B cell (primary cell): ENCODE data around the gene ZNF385A. TPM values are rescaled to one million over a fixed set of nuclear protein-coding genes. Genes with fewer than 3 reads are reported as not detected.
A peak's percentile ranks its signal among the peaks of the same experiment; 100 is the strongest.

Experiments used
- ATAC-seq: fragments of 200-7000 bp; cut with Tn5 transposase; one replicate; pipeline ENCODE4 v1.10.0; 2021; ENCODE audit warnings: low read depth, mild to moderate bottlenecking, moderate number of reproducible peaks, moderate library complexity
- CTCF ChIA-PET: fragments of 350-600 bp; sonication (Branson Sonifier 250); formaldehyde crosslinking; loops from one replicate; lab custom pipeline; 2021; ENCODE audit warnings: antibody characterized with exemption, inconsistent platforms; lab: Charles Lee
- POLR2A ChIA-PET: fragments of 350-600 bp; sonication (Branson Sonifier 250); formaldehyde crosslinking; loops from one replicate; lab custom pipeline; 2021; ENCODE audit warnings: antibody characterized with exemption; lab: Charles Lee
- DNase-seq: peaks from one replicate; pipeline ENCODE4 v3.0.0; 2013
- H2AFZ ChIP-seq: 2 replicates; pipeline ENCODE4 v1.6.1; 2012; ENCODE audit warnings: mild to moderate bottlenecking, low read depth, low read length; ENCODE audit not compliant: insufficient read depth, poor library complexity, severe bottlenecking
- H3K27ac ChIP-seq, 2 donors: 1 replicate in 1 of 2; 2 replicates in 1 of 2; pipeline ENCODE4 v1.5.1; 2012 to 2013; ENCODE audit warnings: low read length in 2 of 2, mild to moderate bottlenecking in 2 of 2, moderate library complexity in 1 of 2
- H3K27me3 ChIP-seq, 4 experiments: fragments of 200-600 bp in 1 of 4; sonication (generic) in 1 of 4; replicated peaks in 1 of 4; 1 replicate in 2 of 4; 2 replicates in 2 of 4; pipeline versions ENCODE4 v1.6.1 to v1.7.0; 2013 to 2016; ENCODE audit warnings: low read length in 3 of 4, mild to moderate bottlenecking in 2 of 4, mixed read lengths in 1 of 4, moderate library complexity in 1 of 4; ENCODE audit not compliant: insufficient read depth in 4 of 4, control insufficient read depth in 3 of 4; ENCODE audit errors: control extremely low read depth in 1 of 4
- H3K36me3 ChIP-seq, 2 experiments: replicated peaks in 1 of 2; 1 replicate in 1 of 2; 2 replicates in 1 of 2; pipeline versions ENCODE4 v1.6.1 to v1.7.1; 2013; ENCODE audit warnings: low read length in 1 of 2; ENCODE audit not compliant: insufficient read depth in 2 of 2, control insufficient read depth in 1 of 2; ENCODE audit errors: control extremely low read depth in 1 of 2, extremely low read depth in 1 of 2
- H3K4me1 ChIP-seq, 2 donors: fragments of 200-600 bp in 1 of 2; sonication (generic) in 1 of 2; 1 replicate in 1 of 2; 2 replicates in 1 of 2; pipeline versions ENCODE4 v1.5.1 to v1.6.1; 2013 to 2017; ENCODE audit warnings: low read length in 2 of 2; ENCODE audit not compliant: control insufficient read depth in 2 of 2, insufficient read depth in 2 of 2
- H3K4me2 ChIP-seq: replicated peaks from 2 replicates; pipeline ENCODE3; 2012; ENCODE audit warnings: mild to moderate bottlenecking, low read depth, low read length; ENCODE audit not compliant: poor library complexity, severe bottlenecking
- H3K4me3 ChIP-seq, 5 experiments: fragments of 200-600 bp in 1 of 5; sonication (generic) in 1 of 5; 1 replicate in 3 of 5; 2 replicates in 2 of 5; pipeline versions ENCODE4 v1.5.1 to v1.7.0; 2011 to 2016; ENCODE audit warnings: low read length in 4 of 5, mild to moderate bottlenecking in 4 of 5, low read depth in 2 of 5, control low read depth in 1 of 5, moderate library complexity in 1 of 5; ENCODE audit not compliant: insufficient read depth in 1 of 5; ENCODE audit errors: control extremely low read depth in 1 of 5, extremely low read depth in 1 of 5
- H3K79me2 ChIP-seq: fragments of 200-600 bp; sonication (generic); one replicate; pipeline ENCODE4 v1.6.0; 2016; ENCODE audit warnings: low read length; ENCODE audit not compliant: control insufficient read depth, insufficient read depth
- H3K9ac ChIP-seq: fragments of 200-600 bp; sonication (generic); 2 replicates; pipeline ENCODE4 v1.6.1; 2017; ENCODE audit warnings: mild to moderate bottlenecking, low read length, moderate library complexity
- H3K9me3 ChIP-seq, 3 donors: one replicate each; pipeline versions ENCODE4 v1.6.1 to v1.7.1; 2013; ENCODE audit warnings: low read length in 2 of 3; ENCODE audit not compliant: control insufficient read depth in 2 of 3, insufficient read depth in 1 of 3; ENCODE audit errors: control extremely low read depth in 1 of 3
- H4K20me1 ChIP-seq: 2 replicates; pipeline ENCODE4 v1.6.0; 2012; ENCODE audit warnings: mild to moderate bottlenecking, low read length; ENCODE audit not compliant: insufficient read depth, control insufficient read depth, poor library complexity, severe bottlenecking
- H3K27ac Mint-ChIP-seq: one replicate; pipeline ENCODE4 v1.8.0; 2021; ENCODE audit warnings: mixed read lengths
- H3K27me3 Mint-ChIP-seq: one replicate; pipeline ENCODE4 v1.8.0; 2021; ENCODE audit warnings: mixed read lengths
- H3K4me1 Mint-ChIP-seq: one replicate; pipeline ENCODE4 v1.8.0; 2021; ENCODE audit warnings: mixed read lengths
- H3K4me3 Mint-ChIP-seq: one replicate; pipeline ENCODE4 v1.8.0; 2021; ENCODE audit warnings: mixed read lengths
- H3K9me3 Mint-ChIP-seq: one replicate; pipeline ENCODE4 v1.8.0; 2022; ENCODE audit warnings: mixed read lengths; ENCODE audit not compliant: insufficient read depth
- CTCF ChIP-seq: fragments of 200-600 bp; IDR thresholded peaks from one replicate; pipeline ENCODE4 v1.8.0; 2022; ENCODE audit warnings: antibody characterized with exemption, mild to moderate bottlenecking
- EZH2 ChIP-seq: IDR thresholded peaks from 2 replicates; pipeline ENCODE4 v1.6.1; 2012; ENCODE audit warnings: borderline replicate concordance, low read depth, mild to moderate bottlenecking, moderate library complexity, low read length; ENCODE audit not compliant: insufficient read depth, poor library complexity, severe bottlenecking
- WGBS: methylation state at CpG from one replicate; pipeline ENCODE4 v1.1.5; 2013; ENCODE audit warnings: missing lambda C conversion rate; ENCODE audit not compliant: insufficient coverage; 5-methylcytosine and 5-hydroxymethylcytosine counted together
- intact Hi-C: fragments of 100-400 bp; cut with micrococcal nuclease; formaldehyde crosslinking; loops from one replicate; pipeline ENCODE4 v1.10.0; 2022
- polyA minus RNA-seq: library from RNA; depleted of rRNA, polyadenylated mRNA; stranded (reverse); fragments of >200 nt; gene quantifications from 2 replicates; pipeline ENCODE4 v1.2.3, GENCODE V29; 2012
- polyA plus RNA-seq: library from polyadenylated mRNA; depleted of rRNA; stranded (reverse); fragments of >200 nt; gene quantifications from 2 replicates; pipeline ENCODE4 v1.2.3, GENCODE V29; 2012
- total RNA-seq, 2 donors: library from RNA; stranded (reverse); fragments of 120-200 nt in 1 of 2; gene quantifications; 1 replicate in 1 of 2; 2 replicates in 1 of 2; pipeline versions ENCODE4 v1.2.3 to v1.2.4, GENCODE V29; 2013 to 2022

The ZNF385A gene
- total RNA-seq (5.1 and 5.3 TPM in 2 replicates), polyA plus RNA-seq (4.9 and 6.6 TPM in 2 replicates), polyA minus RNA-seq (2.9 and 8.9 TPM in 2 replicates)
- 1.3 TPM for total RNA-seq (2013)

- Mint-ChIP-seq H3K27me3 (no peaks in the 10 kb centered on the region), H3K4me3 (peak within 1 kb of the TSS; percentile 55), H3K4me1 (peaks cover 65% of the 10 kb centered on the region), H3K9me3 (no peaks in the 10 kb centered on the region), H3K27ac (peak within 1 kb of the TSS; percentile 80)
- ChIA-PET CTCF (interaction anchor here (0.9 to 3.6 kb wide), 7 partner anchors 11 to 170 kb away, joined by 3 to 26 read pairs (median 4); no protein-coding TSS in a partner anchor), POLR2A (no interaction called here)
- Histone ChIP-seq H2AFZ (peak within 1 kb of the TSS; percentile 61), H3K4me3 (peak within 1 kb of the TSS in 4 of 5 experiments; percentile 1 to 41 (median 18)), H4K20me1 (no peaks in the 10 kb centered on the region), H3K9me3 (no peaks in the 10 kb centered on the region), H3K4me2 (peak within 1 kb of the TSS; percentile 78), H3K9ac (peak within 1 kb of the TSS; percentile 36), H3K36me3 (peaks cover 0 to 13% of the 10 kb centered on the region in 2 experiments), H3K79me2 (peaks cover 15% of the 10 kb centered on the region), H3K27ac (peak within 1 kb of the TSS; percentile 75 to 85), H3K4me1 (peaks cover 71 to 86% of the 10 kb centered on the region in 2 donors), H3K27me3 (no peaks in the 10 kb centered on the region)
- DNase-seq: peak; percentile 71
- intact Hi-C loops: no loop called here
- TF ChIP-seq EZH2: no peak
- no peak for TF ChIP-seq CTCF
- no CpG with 5 or more reads among the region's 1 CpG for WGBS
- peak; percentile 67 for ATAC-seq
Measured at GRCh38 chr12:54384591-54385041, at the start of gene ZNF385A. ZNF385A (minus strand) TSS chr12:54384733; CDS start chr12:54384514, 219 bp downstream.

GRCh38 chr12:54432815-54433164, 48.3 kb upstream of the ZNF385A start:
- Histone ChIP-seq H3K4me3 (no peak overlapping the region), H3K9me3 (no peaks in the 10 kb centered on the region), H2AFZ (no peak overlapping the region), H4K20me1 (no peaks in the 10 kb centered on the region), H3K27me3 (peaks cover 0 to 14% (median 0%) of the 10 kb centered on the region in 4 experiments), H3K9ac (no peak overlapping the region), H3K79me2 (no peaks in the 10 kb centered on the region), H3K27ac (no peak overlapping the region), H3K4me1 (peaks cover 4 to 6% of the 10 kb centered on the region in 2 donors), H3K4me2 (no peak overlapping the region), H3K36me3 (no peaks in the 10 kb centered on the region)
- POLR2A ChIA-PET: no interaction called here
- intact Hi-C loops: no loop called here
- H3K4me1 Mint-ChIP-seq: peaks cover 11% of the 10 kb centered on the region
- CTCF ChIA-PET: interaction anchor here (1.2 to 34.5 kb wide), 6 partner anchors 11 to 181 kb away, joined by 3 to 1030 read pairs (median 4); no protein-coding TSS in a partner anchor
- no peak overlapping the region for H3K27ac Mint-ChIP-seq
- H3K9me3 Mint-ChIP-seq: no peaks in the 10 kb centered on the region
- no peak overlapping the region for H3K4me3 Mint-ChIP-seq
- peaks cover 42% of the 10 kb centered on the region for H3K27me3 Mint-ChIP-seq
- WGBS: 87% methylated on average over 4 of the region's 4 CpGs
- no peak for ATAC-seq
- TF ChIP-seq EZH2 (no peak), CTCF (no peak)
- DNase-seq: no peak
